Coronary artery (tissue), 2 donors: Measurements from ENCODE around the gene SCYL1.
"Not testable (repeated sequence)": the region's sequence is repeated elsewhere in the genome, so short reads cannot be mapped to it uniquely, and the experiment has no call there.

Source experiments
- DNase-seq: peaks from one replicate; pipeline ENCODE4 v3.0.0-alpha.2; 2017; ENCODE audit warnings: low spot score
- H3K27ac ChIP-seq, 2 donors: fragments of 200-600 bp; sonication (generic); one replicate each; pipeline ENCODE4 v1.5.1; 2016 to 2019
- H3K4me3 ChIP-seq: fragments of 200-600 bp; sonication (generic); 2 replicates; pipeline ENCODE4 v1.5.1; 2016; ENCODE audit warnings: mild to moderate bottlenecking, moderate library complexity
- CTCF ChIP-seq: fragments of 200-600 bp; sonication (generic); IDR thresholded peaks from one replicate; pipeline ENCODE4 v1.5.1; 2019; ENCODE audit warnings: antibody characterized with exemption

Gene SCYL1

GRCh38 chr11:65559951-65560537 is 35.2 kb downstream of the SCYL1 start:
- H3K4me3 ChIP-seq: peak overlapping the region; percentile 26
- no peak for TF ChIP-seq CTCF
- no peak for DNase-seq
- peak overlapping the region; percentile 97 to 99 for H3K27ac ChIP-seq

GRCh38 chr11:65560555-65561418 is 35.9 kb downstream of the SCYL1 start:
- TF ChIP-seq CTCF: no peak
- H3K27ac ChIP-seq: peak overlapping the region; percentile 97 to 99
- peak overlapping the region; percentile 5 for H3K4me3 ChIP-seq
- no peak for DNase-seq

GRCh38 chr11:65562020-65562419 is 37.1 kb downstream of the SCYL1 start:
- no peak overlapping the region for H3K27ac ChIP-seq
- no peak for DNase-seq
- no peak for TF ChIP-seq CTCF
- H3K4me3 ChIP-seq: no peak overlapping the region

- Histone ChIP-seq H3K27ac (no peak overlapping the region), H3K4me3 (no peak overlapping the region)
- TF ChIP-seq CTCF: no peak
- DNase-seq: no peak
Measured at GRCh38 chr11:65562788-65563187, 37.9 kb downstream of the SCYL1 start.

GRCh38 chr11:65563601-65564000 is 38.7 kb downstream of the SCYL1 start:
- H3K4me3 ChIP-seq: no peak overlapping the region
- no peak for TF ChIP-seq CTCF

GRCh38 chr11:65564879-65565559 is 40.1 kb downstream of the SCYL1 start:
- DNase-seq, H3K4me3 ChIP-seq: not testable (repeated sequence)
- peak overlapping the region in 1 of 2 donors; percentile 24 for H3K27ac ChIP-seq

More at GRCh38 chr11:65563601-65564000, 38.7 kb downstream of the SCYL1 start:
- H3K27ac ChIP-seq: peak overlapping the region in 1 of 2 donors; percentile 29
- DNase-seq: no peak

GRCh38 chr11:65565624-65566453 is 41.0 kb downstream of the SCYL1 start:
- no peak for TF ChIP-seq CTCF
- DNase-seq: no peak
- Histone ChIP-seq H3K4me3 (no peak overlapping the region), H3K27ac (peak overlapping the region; percentile 1 to 43)
